SIG-M5 treated with dmso at 0.1 percent for 504 hours (cell line): ENCODE results near the gene MARF1.
"Not testable (repeated sequence)": the region's sequence is repeated elsewhere in the genome, so short reads cannot be mapped to it uniquely, and the experiment has no call there.

Experiments
- DNase-seq: peaks from one replicate; lab custom pipeline; 2025; ENCODE audit not compliant: unreplicated experiment; lab: John Stamatoyannopoulos, UW

Gene MARF1, protein sequence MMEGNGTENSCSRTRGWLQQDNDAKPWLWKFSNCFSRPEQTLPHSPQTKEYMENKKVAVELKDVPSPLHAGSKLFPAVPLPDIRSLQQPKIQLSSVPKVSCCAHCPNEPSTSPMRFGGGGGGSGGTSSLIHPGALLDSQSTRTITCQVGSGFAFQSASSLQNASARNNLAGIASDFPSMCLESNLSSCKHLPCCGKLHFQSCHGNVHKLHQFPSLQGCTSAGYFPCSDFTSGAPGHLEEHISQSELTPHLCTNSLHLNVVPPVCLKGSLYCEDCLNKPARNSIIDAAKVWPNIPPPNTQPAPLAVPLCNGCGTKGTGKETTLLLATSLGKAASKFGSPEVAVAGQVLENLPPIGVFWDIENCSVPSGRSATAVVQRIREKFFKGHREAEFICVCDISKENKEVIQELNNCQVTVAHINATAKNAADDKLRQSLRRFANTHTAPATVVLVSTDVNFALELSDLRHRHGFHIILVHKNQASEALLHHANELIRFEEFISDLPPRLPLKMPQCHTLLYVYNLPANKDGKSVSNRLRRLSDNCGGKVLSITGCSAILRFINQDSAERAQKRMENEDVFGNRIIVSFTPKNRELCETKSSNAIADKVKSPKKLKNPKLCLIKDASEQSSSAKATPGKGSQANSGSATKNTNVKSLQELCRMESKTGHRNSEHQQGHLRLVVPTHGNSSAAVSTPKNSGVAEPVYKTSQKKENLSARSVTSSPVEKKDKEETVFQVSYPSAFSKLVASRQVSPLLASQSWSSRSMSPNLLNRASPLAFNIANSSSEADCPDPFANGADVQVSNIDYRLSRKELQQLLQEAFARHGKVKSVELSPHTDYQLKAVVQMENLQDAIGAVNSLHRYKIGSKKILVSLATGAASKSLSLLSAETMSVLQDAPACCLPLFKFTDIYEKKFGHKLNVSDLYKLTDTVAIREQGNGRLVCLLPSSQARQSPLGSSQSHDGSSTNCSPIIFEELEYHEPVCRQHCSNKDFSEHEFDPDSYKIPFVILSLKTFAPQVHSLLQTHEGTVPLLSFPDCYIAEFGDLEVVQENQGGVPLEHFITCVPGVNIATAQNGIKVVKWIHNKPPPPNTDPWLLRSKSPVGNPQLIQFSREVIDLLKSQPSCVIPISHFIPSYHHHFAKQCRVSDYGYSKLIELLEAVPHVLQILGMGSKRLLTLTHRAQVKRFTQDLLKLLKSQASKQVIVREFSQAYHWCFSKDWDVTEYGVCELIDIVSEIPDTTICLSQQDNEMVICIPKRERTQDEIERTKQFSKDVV (N-terminal part only)

DNA sequence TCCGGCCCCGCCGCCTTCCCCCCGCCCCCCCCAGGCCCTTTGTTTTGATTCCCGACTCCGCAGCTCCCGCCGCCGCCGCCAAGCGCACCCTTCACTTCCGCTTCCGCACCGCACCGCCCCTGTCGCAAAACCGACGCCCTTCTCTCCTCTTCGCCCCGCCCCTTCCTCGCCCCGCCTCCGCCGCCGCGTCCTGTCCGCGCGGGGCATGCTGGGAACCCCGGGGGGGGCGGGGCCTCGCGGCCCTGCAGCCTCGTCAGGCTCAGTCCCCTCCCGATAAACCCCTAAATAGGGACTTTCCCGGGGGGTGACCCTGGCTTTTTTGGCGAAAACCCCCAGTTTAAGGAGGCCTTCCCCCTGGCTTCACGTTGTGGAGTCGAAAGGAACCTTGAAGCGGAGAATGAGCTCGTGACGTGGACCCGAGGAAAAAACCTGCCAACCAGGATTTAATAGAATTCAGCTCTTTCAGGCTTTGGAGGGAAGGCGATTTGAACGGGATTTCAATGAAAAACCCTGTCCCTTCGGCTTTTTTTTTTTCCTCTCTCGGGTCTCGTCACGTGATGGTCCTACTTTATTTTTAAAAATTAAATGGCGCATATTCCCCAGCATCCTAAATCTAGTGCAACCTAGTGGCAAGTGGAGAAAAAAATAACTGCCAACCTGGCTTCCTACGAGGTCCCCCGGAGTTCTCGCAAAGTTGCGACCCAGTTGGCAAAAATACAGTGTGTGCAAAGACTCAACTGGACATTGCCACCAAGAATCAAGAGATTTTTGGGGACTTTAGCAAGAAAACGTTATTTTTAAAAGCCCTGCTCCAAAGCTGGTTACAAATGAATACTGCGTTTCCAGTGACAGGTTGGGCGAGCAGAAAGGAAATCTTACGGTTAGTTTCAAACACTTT, at the start of gene MARF1:
TSS of gene MARF1 (minus strand) at position 107 of the 898 bp plus-strand sequence. CDS start 3,921 bp downstream, outside the sequence.
- peak; percentile 86 for DNase-seq

DNA sequence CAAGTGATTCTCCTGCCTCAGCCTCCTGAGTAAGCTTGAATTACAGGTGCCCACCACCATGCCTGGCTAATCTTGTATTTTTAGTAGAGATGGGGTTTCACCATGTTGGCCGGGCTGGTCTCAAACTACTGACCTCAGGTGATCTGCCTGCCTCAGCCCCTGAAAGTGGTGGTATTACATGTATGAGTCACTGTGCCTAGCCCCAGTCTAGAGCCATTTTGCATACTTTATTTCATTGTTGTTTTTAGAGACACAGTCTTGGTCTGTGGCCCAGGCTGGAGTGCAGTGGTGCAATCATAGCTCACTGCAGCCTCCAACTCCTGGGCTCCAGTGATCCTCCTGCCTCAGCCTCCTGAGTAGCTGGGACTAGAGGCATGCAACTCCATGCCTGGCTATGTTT, 49.6 kb upstream of the MARF1 start:
- DNase-seq: not testable (repeated sequence)

DNA sequence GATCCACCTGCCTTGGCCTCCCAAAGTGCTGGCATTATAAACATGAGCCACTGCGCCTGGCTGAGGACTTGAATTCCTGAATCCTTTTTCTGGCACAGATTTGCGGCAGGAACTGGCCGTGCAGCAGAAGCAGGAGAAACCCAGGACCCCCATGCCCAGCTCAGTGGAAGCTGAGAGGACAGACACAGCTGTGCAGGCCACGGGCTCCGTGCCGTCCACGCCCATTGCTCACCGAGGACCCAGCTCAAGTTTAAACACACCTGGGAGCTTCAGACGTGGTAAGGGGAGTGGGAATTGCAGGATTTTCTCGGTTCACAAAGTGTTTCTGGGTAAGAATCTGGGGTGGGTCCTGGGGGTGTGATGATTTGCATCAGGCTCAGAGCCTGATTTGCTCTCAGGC, 48.1 kb upstream of the MARF1 start:
- no peak for DNase-seq

DNA sequence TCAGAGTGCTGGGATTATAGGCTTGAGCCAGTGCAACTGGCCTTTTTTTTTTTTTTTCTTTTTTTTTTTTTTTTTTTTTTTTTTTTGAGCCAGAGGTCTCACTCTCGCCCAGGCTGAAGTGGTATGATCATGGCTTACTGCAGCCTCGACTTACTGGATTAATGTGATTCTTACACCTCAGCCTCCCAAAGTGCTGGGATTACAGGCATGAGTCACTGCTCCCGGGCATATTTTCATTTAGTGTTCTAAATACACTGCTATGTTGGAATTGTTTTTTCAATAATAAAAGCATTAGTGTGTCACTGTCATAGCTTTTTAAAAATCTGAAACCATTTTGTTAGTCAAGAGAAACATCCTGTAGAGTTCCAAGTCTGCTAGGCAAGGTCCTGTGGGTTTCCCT, 47.3 kb upstream of the MARF1 start:
- DNase-seq: no peak

DNA sequence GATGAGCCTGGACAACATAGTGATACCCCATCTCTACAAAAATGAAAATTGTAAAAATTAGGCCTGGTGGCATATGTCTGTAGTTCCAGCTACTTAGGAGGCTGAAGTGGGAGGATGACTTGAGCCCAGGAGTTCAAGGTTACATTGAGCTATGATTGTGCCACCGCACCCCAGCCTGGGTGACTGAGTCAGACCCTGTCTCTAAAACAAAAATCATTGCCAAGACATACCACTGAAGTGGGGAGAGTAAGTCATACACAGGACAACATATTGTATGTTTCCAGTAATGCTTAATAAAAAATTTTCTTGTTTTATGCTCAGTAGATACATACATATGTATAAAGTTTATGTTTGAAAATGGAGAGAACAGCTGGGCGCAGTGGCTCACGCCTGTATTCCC, 46.3 kb upstream of the MARF1 start:
- no peak for DNase-seq

DNA sequence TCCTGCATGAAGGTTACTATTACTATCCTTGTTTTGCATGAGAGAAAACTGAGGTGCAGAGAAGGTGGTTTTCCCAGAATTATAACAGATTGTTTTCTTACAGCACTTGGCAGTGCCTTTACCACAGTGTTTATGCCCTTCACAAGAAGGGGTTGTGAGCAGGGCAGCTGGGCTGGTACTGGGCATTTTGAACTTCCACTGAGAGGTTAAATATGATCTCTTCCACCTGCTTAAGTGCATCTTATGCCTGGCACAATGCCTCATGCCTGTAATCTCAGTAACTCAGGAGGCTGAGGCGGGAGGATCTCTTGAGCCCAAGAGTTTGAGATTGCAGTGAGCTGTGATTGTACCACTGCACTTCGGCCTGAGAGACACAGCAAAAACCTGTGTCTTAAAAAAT, 43.3 kb upstream of the MARF1 start:
- DNase-seq: no peak

DNA sequence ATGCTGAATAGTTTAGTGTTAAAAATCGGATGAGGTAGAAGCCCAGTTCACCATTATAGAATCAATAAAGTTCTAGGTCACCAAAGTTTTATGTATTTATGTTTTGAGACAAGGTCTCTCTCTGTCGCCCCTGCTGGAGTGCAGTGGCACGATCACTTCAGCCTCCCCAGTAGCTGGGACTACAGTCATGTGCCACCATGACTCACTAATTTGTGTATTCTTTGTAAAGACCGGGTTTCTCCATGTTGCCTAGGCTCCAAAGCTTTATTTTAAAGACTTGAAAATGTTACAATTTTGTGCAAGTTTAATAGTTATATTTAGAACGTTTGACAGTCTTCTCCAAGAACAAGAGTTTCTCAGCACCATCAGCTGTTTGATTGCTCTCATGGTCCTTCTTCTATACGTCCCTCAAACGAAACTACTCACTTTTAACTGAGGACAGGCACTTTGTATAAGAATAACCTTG, 39.2 kb upstream of the MARF1 start:
- peak; percentile 66 for DNase-seq

DNA sequence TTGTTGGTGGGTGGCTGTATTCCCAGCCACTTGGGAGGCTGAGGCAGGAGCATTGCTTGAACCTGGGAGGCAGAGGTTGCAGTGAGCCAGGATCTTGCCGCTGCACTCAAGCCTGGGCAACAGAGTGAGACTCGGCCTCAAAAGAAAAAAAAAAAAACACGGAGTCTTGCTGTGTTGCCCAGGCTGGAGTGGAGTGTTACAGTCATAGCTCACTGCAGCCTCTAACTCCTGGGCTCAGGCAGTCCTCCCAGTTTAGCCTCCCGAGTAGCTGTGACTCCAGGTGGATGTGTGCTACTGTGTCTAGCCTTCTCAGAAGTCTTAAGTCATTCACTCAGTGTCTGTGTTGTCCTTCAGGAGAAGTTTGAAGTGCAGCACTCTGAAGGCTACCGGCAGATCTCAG, 34.5 kb upstream of the MARF1 start:
- DNase-seq: no peak

DNA sequence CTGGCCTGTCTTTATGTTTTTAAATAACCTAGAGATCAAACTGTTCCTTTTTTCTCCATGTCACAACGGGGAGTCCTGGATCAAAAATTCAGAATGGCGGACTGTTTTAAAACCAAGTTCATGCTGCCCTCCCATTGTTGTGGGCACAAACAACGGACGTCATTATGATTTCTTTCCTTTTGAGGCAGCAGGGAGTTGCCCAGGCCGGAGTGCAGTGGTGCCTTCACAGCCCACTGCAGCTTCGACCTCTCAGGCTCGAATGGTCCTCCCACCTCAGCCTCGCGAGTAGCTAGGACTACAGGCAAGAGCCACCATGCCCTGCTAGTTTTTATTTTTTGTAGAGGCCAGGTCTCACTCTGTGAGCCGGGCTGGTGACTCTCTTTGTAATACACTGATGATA, 33.6 kb upstream of the MARF1 start:
- DNase-seq: no peak

DNA sequence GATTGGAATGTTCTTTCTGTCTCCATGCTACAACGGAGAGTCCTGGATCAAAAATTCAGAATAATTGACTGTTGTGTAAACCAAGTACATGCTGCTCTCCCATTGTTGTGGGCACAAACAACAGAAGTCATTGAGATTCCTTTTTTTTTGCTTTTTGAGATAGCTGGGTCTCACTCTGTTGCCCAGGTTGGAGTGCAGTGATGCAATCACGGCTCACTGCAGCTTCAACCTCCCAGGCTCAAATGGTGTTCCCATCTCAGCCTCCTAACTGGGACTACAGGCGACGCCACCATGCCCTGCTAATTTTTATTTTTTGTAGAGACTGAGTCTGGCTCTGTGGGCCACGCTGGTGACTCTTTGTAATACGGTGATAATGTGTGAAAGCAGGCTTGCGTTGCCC, 31.6 kb upstream of the MARF1 start:
- DNase-seq: no peak

DNA sequence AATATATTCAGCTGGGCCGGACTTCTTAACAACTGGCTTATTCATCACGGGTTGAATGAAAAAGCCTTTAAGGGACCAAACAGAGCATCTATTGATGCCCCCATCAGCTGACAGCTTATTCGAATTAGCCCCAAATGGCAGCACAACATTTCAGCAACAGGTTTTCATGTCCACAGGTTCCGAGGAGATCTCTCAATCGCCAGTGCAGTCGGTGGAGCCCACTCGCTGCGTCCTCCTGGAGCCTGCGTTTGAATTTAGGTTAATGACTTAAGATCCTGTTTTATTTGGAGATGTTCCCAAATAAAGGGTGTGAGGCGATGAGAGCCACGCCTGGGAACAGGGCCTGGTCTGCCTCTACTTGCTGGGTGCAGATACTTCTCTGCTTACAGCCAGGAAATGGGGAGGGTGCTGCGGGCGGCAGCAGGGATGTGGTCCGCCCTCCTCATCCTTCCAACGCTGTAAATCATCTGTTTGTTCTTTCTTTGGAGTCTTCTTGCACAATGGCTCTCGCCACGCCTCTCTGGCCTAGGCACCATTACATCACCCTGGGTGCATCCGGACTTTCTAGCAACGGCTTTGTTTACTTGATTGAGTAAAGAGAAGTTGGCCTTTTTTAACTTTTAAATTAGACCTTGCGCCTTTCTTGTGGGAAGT, 29.7 kb upstream of the MARF1 start:
- DNase-seq: peak; percentile 98

DNA sequence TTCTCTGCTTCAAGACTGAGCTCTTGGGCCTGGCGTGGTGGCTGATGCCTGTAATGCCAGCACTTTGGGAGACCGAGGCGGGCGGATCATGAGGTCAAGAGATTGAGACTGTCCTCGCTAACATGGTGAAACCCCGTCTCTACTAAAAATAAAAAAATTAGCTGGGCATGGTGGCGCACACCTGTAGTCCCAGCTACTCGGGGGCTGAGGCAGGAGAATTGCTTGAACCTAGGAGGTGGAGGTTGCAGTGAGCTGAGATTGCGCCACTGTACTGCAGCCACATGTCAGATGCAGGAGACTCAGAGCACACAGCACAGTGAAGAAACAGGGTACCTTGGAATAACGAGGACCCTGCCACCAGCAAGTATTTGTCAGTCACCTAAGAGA, 29.2 kb upstream of the MARF1 start:
- not testable (repeated sequence) for DNase-seq

DNA sequence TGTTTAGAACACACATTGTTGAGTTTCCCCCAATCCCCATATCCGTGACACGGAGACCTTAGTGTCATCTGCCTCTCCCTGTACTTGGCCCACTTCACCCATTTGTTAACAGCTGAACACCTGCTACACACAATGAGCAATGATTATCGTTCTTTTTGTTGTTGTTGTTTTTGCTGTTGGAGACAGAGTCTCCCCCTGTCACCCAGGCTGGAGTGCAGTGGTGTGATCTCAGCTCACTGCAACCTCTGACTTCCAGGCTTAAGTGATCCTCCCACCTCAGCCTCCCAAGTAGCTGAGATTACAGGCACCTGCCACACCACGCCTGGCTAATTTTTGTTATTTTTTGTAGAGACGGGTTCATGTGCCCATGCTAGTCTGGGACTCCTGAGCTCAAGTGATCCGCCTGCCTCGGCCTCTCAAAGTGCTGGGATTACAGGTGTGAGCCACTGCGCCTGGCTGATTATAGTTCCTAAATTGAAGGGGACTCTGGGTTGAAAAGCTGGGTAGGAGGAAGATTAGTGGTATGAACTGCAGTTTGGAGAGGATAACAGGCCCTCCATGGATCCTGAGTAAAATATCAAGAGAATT, 28.7 kb upstream of the MARF1 start:
- DNase-seq: no peak

DNA sequence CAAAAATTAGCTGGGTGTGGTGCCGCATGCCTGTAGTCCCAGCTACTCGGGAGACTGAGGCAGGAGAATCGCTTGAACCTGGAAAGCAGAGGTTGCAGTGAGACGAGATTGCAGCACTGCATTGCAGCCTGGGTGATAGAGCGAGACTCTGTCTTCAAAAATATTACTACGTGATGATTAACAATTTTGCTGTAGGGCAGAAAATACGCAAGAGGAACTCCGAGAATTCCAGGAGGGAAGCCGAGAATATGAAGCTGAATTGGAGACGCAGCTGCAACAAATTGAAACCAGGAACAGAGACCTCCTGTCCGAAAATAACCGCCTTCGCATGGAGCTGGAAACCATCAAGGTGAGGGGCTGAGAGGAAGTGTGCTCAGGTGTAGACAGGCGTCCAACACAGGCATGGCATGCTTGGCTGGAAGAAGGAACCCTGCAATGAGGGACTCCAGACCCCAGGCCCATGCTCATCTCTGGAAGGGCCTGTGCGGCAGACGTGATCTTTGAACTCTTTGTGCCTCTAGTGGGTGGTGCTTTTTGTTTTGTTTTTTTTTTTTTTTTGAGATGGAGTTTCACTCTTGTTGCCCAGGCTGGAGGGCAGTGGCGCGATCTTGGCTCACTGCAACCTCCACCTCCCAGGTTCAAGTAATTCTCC, 24.3 kb upstream of the MARF1 start:
- DNase-seq: no peak

DNA sequence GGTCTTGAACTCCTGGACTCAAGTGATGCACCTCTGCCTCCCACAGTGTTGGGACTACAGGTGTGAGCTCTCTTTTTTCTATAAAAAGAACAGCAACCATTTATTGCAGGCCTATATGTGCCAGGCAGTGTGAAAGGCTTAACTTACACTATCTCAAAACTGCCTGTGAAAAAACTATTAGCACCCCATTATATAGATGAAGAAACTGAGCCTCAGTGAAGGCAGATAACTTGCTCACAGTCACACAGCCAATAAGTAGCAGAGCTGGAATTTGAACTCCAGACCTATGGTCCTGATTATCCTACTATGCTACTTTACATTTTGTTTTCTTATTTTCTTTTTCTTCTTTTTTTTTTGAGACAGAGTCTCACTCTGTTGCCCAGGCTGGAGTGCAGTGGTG, 22.2 kb upstream of the MARF1 start:
- no peak for DNase-seq

DNA sequence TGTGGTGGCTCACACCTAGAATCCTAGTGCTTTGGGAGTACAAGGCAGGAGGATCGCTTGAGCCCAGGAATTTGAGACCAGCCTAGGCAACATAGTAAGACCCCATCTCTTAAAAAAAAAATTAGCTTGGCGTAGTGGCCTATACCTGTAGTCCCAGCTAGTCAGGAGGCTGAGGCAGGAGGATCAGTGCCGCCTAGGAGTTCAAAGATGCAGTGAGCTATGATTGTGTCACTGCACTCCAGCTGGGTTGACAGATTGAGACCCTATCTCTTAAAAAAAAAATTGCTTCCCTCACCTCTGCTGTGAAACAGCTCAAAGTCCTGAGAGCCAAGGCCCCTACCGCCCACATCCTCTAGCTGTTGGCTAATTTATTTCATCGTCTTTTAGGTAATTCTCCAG, 17.2 kb upstream of the MARF1 start:
- no peak for DNase-seq

DNA sequence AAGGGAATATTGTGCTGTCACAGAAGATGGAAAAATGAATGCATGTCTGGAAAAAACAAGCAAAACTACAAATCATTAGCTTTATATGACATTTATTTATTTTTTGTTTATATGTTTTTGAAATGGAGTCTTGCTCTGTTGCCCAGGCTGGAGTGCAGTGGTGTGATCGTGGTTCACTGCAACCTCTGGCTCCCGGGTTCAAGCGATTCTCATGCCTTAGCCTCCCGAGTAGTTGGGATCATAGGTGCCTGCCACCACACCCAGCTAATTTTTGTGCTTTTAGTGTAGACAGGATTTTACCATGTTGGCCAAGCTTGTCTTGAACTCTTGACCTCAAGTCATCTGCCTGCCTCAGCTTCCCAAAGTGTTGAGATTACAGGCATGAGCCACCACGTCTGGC, 15.6 kb upstream of the MARF1 start:
- no peak for DNase-seq

DNA sequence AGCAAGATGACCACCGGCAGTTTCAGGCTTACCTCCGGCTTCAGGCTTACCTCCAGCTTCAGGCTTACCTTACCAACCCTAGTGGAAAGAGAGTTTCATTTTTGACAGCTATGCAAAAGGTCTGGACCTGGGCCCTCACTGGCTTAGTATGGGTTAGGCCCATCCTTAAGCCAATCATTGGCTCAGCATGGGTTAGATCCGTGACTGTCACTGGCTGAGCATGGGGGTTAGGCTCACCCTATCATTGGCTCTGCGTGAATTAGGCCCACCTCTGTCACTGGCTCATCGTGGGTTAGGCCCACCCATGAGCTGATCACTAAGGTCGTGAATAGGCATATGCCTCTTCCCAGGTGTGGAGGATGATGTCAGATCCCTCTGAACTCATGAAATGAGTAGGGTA, 15.2 kb upstream of the MARF1 start:
- DNase-seq: no peak

DNA sequence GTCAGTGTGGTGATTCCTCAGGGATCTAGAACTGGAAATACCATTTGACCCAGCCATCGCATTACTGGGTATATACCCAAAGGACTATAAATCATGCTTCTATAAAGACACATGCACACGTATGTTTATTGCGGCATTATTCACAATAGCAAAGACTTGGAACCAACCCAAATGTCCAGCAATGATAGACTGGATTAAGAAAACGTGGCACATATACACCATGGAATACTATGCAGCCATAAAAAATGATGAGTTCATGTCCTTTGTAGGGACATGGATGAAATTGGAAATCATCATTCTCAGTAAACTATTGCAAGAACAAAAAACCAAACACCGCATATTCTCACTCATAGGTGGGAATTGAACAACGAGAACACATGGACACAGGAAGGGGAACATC, 12.6 kb upstream of the MARF1 start:
- DNase-seq: not testable (repeated sequence)
